Coronary artery (tissue), 2 donors: ENCODE measurements around the gene PBX4.

Experiments used
- DNase-seq: peaks from one replicate; pipeline ENCODE4 v3.0.0-alpha.2; 2017; ENCODE audit warnings: low spot score
- H3K27ac ChIP-seq, 2 donors: fragments of 200-600 bp; sonication (generic); one replicate each; pipeline ENCODE4 v1.5.1; 2016 to 2019
- H3K4me3 ChIP-seq: fragments of 200-600 bp; sonication (generic); 2 replicates; pipeline ENCODE4 v1.5.1; 2016; ENCODE audit warnings: mild to moderate bottlenecking, moderate library complexity
- CTCF ChIP-seq: fragments of 200-600 bp; sonication (generic); IDR thresholded peaks from one replicate; pipeline ENCODE4 v1.5.1; 2019; ENCODE audit warnings: antibody characterized with exemption

Gene PBX4

GRCh38 chr19:19659646-19660245 lies 41.3 kb upstream of the PBX4 start:
- no peak overlapping the region for H3K27ac ChIP-seq
- DNase-seq, result no peak

GRCh38 chr19:19657397-19657783 lies 38.9 kb upstream of the PBX4 start:
- Histone ChIP-seq H3K4me3 (no peak overlapping the region), H3K27ac (no peak overlapping the region)
- TF ChIP-seq CTCF, result no peak
- DNase-seq, result no peak

More at GRCh38 chr19:19659646-19660245, 41.3 kb upstream of the PBX4 start:
- no peak for TF ChIP-seq CTCF
- H3K4me3 ChIP-seq, result no peak overlapping the region

- no peak for TF ChIP-seq CTCF
- Histone ChIP-seq H3K4me3 (no peak overlapping the region), H3K27ac (no peak overlapping the region)
- DNase-seq, result no peak
Observed at GRCh38 chr19:19656451-19657396, 38.2 kb upstream of the PBX4 start.

GRCh38 chr19:19655641-19656343 lies 37.3 kb upstream of the PBX4 start:
- no peak for TF ChIP-seq CTCF
- H3K4me3 ChIP-seq, result no peak overlapping the region
- DNase-seq, result no peak

GRCh38 chr19:19655051-19655594 lies 36.6 kb upstream of the PBX4 start:
- no peak for TF ChIP-seq CTCF
- DNase-seq, result no peak
- Histone ChIP-seq H3K27ac (no peak overlapping the region), H3K4me3 (no peak overlapping the region)

More at GRCh38 chr19:19655641-19656343, 37.3 kb upstream of the PBX4 start:
- no peak overlapping the region for H3K27ac ChIP-seq

- TF ChIP-seq CTCF, result no peak
- H3K27ac ChIP-seq, result no peak overlapping the region
- no peak for DNase-seq
Observed at GRCh38 chr19:19654441-19654840, 36.0 kb upstream of the PBX4 start.

More at GRCh38 chr19:19654441-19654840, 36.0 kb upstream of the PBX4 start:
- no peak overlapping the region for H3K4me3 ChIP-seq
